Mesenchymal stem cell (in vitro differentiated cells and primary cell): ENCODE data around the gene ALOX15B.

ENCODE experiments used
- DNase-seq: peaks from one replicate; pipeline ENCODE4 v3.0.0-alpha.2; 2013
- H2AFZ ChIP-seq: one replicate; pipeline ENCODE4 v1.6.1; 2013; ENCODE audit warnings: low read depth, mild to moderate bottlenecking, control low read depth, inconsistent platforms, low read length, moderate library complexity
- H2AK5ac ChIP-seq: 2 replicates; pipeline ENCODE4 v1.6.1; 2013; ENCODE audit warnings: low read length, moderate library complexity, mild to moderate bottlenecking, inconsistent platforms; ENCODE audit not compliant: severe bottlenecking
- H2BK120ac ChIP-seq: one replicate; pipeline ENCODE4 v1.6.1; 2013; ENCODE audit warnings: low read depth, mild to moderate bottlenecking, inconsistent platforms, low read length, moderate library complexity
- H2BK12ac ChIP-seq, 2 experiments: one replicate each; pipeline ENCODE4 v1.6.1; 2013; ENCODE audit warnings: inconsistent platforms in 2 of 2, low read length in 2 of 2, mild to moderate bottlenecking in 2 of 2, moderate library complexity in 2 of 2, control low read depth in 1 of 2
- H2BK15ac ChIP-seq: one replicate; pipeline ENCODE4 v1.6.1; 2013; ENCODE audit warnings: mild to moderate bottlenecking, low read depth, inconsistent platforms; ENCODE audit not compliant: poor library complexity, severe bottlenecking
- H2BK5ac ChIP-seq: 2 replicates; pipeline ENCODE4 v1.6.1; 2013; ENCODE audit warnings: low read depth, mild to moderate bottlenecking, low read length, control low read depth, inconsistent platforms; ENCODE audit not compliant: poor library complexity, severe bottlenecking
- H3K14ac ChIP-seq, 2 experiments: one replicate each; pipeline ENCODE4 v1.6.1; 2013; ENCODE audit warnings: inconsistent platforms in 2 of 2, low read length in 2 of 2, control low read depth in 1 of 2, mild to moderate bottlenecking in 1 of 2, moderate library complexity in 1 of 2
- H3K18ac ChIP-seq, 2 experiments: one replicate each; pipeline ENCODE4 v1.6.1; 2013; ENCODE audit warnings: inconsistent platforms in 2 of 2, low read length in 2 of 2, control low read depth in 1 of 2, low read depth in 1 of 2, mild to moderate bottlenecking in 1 of 2
- H3K23ac ChIP-seq, 2 experiments: one replicate each; pipeline ENCODE4 v1.6.1; 2013; ENCODE audit warnings: inconsistent platforms in 2 of 2, low read length in 2 of 2, mild to moderate bottlenecking in 2 of 2, moderate library complexity in 2 of 2, control low read depth in 1 of 2
- H3K27ac ChIP-seq: 2 replicates; pipeline ENCODE4 v1.5.1; 2013; ENCODE audit warnings: mild to moderate bottlenecking, moderate library complexity, low read length, control low read depth, inconsistent platforms; ENCODE audit not compliant: poor library complexity, severe bottlenecking
- H3K27me3 ChIP-seq, 2 experiments: 2 replicates each; pipeline versions ENCODE4 v1.6.1 to v1.7.0; 2013; ENCODE audit warnings: low read length in 2 of 2, mild to moderate bottlenecking in 2 of 2, moderate library complexity in 2 of 2, control low read depth in 1 of 2, inconsistent platforms in 1 of 2; ENCODE audit not compliant: control insufficient read depth in 1 of 2, insufficient read depth in 1 of 2
- H3K36me3 ChIP-seq, 2 experiments: 2 replicates each; pipeline versions ENCODE4 v1.6.1 to v1.7.0; 2013; ENCODE audit warnings: low read length in 2 of 2, control low read depth in 1 of 2, inconsistent platforms in 1 of 2, low read depth in 1 of 2, mild to moderate bottlenecking in 1 of 2; ENCODE audit not compliant: insufficient read depth in 2 of 2, control insufficient read depth in 1 of 2
- H3K4ac ChIP-seq, 2 experiments: one replicate each; pipeline ENCODE4 v1.6.1; 2013; ENCODE audit warnings: inconsistent platforms in 2 of 2, low read length in 2 of 2, mild to moderate bottlenecking in 2 of 2, moderate library complexity in 2 of 2, control low read depth in 1 of 2, low read depth in 1 of 2
- H3K4me1 ChIP-seq: 2 replicates; pipeline ENCODE4 v1.6.1; 2013; ENCODE audit warnings: low read depth, low read length, control low read depth; ENCODE audit not compliant: control insufficient read depth, insufficient read depth
- H3K4me2 ChIP-seq: 2 replicates; pipeline ENCODE4 v1.6.1; 2013; ENCODE audit warnings: low read length, mild to moderate bottlenecking, inconsistent platforms; ENCODE audit not compliant: poor library complexity, severe bottlenecking
- H3K4me3 ChIP-seq, 2 experiments: 2 replicates each; pipeline versions ENCODE4 v1.5.1 to v1.7.0; 2013; ENCODE audit warnings: low read length in 2 of 2, mild to moderate bottlenecking in 2 of 2, control low read depth in 1 of 2, low read depth in 1 of 2; ENCODE audit not compliant: insufficient read depth in 1 of 2
- H3K79me1 ChIP-seq: replicated peaks from 2 replicates; pipeline ENCODE4 v1.6.1; 2013; ENCODE audit warnings: mild to moderate bottlenecking, control low read depth, low read length, inconsistent platforms; ENCODE audit not compliant: poor library complexity, severe bottlenecking
- H3K9ac ChIP-seq: 2 replicates; pipeline ENCODE4 v1.7.0; 2013; ENCODE audit warnings: mild to moderate bottlenecking, low read length, moderate library complexity
- H3K9me3 ChIP-seq: 2 replicates; pipeline ENCODE4 v1.7.0; 2013; ENCODE audit warnings: mild to moderate bottlenecking, low read length; ENCODE audit not compliant: control insufficient read depth
- H4K8ac ChIP-seq: one replicate; pipeline ENCODE4 v1.6.1; 2013; ENCODE audit warnings: inconsistent platforms, mild to moderate bottlenecking, low read length, moderate library complexity
- H4K91ac ChIP-seq: one replicate; pipeline ENCODE4 v1.6.1; 2013; ENCODE audit warnings: mild to moderate bottlenecking, low read length, inconsistent platforms
- whole genome bisulfite sequencing: methylation state at CpG from one replicate; pipeline ENCODE4 v1.1.7; 2013; ENCODE audit warnings: mixed read lengths; 5-methylcytosine and 5-hydroxymethylcytosine counted together

ALOX15B gene

DNA sequence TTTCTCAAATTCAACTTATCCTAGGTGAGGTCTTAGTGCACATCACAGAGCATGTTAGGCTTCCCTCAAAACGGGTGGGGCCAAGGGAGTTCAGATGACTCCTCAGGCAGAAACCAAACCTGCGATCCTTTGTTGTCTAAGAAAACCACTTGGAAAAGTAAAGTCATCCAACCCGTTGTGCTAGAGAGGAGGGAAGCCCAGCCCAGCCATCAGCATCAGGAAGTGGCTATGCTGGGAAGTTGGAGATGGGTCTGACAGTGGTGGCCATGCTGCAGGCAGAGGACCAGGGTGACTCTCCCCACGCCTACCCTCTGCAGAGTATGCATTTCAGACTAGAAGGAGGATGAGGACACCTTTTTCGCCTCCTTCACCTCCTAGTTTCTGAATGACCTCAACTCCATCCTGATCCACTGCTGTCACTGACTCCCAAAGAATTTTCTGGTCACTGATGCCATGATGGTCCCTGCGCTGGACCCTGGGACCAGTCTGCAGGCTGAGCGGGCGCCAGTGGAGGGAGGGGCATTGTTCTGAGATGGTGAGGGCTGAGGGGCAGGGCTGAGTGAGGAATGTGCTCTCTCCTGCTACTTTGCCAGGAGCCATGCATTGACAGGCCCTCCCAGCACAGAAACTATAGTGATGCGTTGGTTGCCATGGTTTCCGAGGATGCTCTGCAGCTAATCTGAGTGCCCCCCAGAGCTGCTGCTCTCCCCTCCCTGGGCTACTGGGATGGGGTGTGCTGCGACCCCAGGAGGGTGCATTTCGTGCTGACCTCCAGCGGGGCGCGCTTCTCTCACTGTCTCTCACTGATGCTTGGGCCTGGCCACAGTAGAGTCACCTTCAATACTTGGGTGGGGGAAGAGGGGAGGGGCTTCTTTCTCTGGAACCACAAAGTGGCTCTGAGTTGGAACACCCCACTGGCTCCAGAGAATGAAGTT is 28.2 kb downstream of the ALOX15B start:
- H3K4me1 ChIP-seq = no peaks in the 10 kb centered on the region
- H3K4me3 ChIP-seq = no peak overlapping the region
- no peak overlapping the region for H3K27ac ChIP-seq
- no peak overlapping the region for H2BK120ac ChIP-seq
- H3K4me2 ChIP-seq = no peak overlapping the region
- H3K9ac ChIP-seq = no peak overlapping the region
- no peak overlapping the region for H2BK15ac ChIP-seq
- H3K23ac ChIP-seq = no peak overlapping the region
- no peak overlapping the region for H2AFZ ChIP-seq
- H3K18ac ChIP-seq = no peak overlapping the region
- H3K9me3 ChIP-seq = no peaks in the 10 kb centered on the region
- no peak overlapping the region for H2AK5ac ChIP-seq
- DNase-seq = no peak
- no peak overlapping the region for H4K91ac ChIP-seq
- H4K8ac ChIP-seq = no peak overlapping the region
- WGBS = 53% methylated on average over 15 of the region's 15 CpGs
- no peak overlapping the region for H2BK12ac ChIP-seq
- no peak overlapping the region for H3K4ac ChIP-seq
- no peak overlapping the region for H3K14ac ChIP-seq
- no peaks in the 10 kb centered on the region for H3K79me1 ChIP-seq
- H2BK5ac ChIP-seq = no peak overlapping the region
- peaks cover 77 to 82% of the 10 kb centered on the region in 2 experiments for H3K27me3 ChIP-seq
- H3K36me3 ChIP-seq = no peaks in the 10 kb centered on the region

DNA sequence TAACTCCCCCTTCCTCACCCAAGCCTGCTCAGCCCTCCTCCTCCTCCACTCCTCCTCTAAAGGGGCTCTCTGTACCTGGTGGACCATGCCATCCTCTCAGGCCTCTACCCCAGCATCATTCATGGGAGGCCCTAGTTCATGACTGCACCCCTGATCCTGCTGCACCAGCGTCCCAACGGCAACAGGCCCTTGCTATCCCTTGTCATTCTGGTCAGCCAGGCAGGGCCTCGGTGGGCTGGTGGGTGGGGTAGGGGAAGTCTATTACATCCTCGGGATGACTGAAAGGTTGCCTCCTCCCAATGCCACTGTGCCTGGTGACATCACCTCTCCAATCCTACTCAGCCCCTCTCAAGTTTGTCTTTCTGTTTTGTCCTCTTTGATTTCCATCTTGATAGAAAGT is 28.9 kb downstream of the ALOX15B start:
- Histone ChIP-seq H2AK5ac (no peak overlapping the region), H3K9me3 (no peaks in the 10 kb centered on the region), H2BK120ac (no peak overlapping the region), H3K79me1 (no peaks in the 10 kb centered on the region), H2BK15ac (no peak overlapping the region), H3K4me2 (no peak overlapping the region), H4K8ac (no peak overlapping the region), H2BK5ac (no peak overlapping the region), H2BK12ac (no peak overlapping the region), H3K9ac (no peak overlapping the region), H3K4ac (no peak overlapping the region), H3K4me1 (peaks cover 4% of the 10 kb centered on the region), H3K18ac (no peak overlapping the region), H3K23ac (no peak overlapping the region), H2AFZ (no peak overlapping the region), H3K27ac (no peak overlapping the region), H3K4me3 (no peak overlapping the region), H3K14ac (no peak overlapping the region), H3K27me3 (peaks cover 77 to 82% of the 10 kb centered on the region in 2 experiments), H3K36me3 (no peaks in the 10 kb centered on the region), H4K91ac (no peak overlapping the region)
- WGBS = no CpG with 5 or more reads among the region's 4 CpGs
- DNase-seq = no peak

DNA sequence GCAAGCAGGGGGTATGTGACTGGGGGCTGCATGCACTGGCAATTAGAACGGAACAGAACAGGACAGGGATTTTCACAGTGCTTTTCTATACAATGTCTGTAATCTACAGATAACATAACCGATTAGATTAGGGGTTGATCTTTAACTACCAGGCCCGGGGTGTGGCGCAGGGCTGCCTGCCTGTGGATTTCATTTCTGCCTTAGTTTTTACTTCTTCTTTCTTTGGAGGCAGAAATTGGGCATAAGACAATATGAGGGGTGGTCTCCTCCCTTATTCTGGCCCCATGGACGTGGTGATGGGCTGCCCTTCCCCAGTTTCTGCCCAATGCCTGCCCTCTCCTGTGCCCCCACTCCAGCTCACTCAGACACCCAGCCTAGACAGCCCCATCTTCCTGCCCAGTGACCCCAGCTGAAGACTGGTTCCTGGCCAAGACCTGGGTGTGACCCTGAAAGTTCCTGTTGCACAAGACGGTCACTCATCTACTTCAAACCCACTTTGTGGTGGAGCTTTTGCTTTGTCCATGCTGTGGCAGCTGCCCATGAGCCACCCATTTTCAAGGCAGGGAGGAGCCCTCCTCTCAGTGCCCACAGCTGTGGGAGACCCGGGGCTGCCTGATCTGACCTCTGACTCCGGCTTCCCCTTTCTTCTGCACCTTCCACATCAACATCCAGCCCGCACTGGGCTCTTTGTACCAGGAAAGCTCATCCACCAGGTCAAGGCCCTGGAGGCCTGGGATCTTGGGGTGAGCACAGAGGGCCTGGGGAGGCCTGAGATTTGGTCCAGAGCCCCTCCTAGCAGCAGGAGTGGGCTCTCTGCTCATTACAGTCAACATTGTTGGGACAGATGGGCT is 30.1 kb downstream of the ALOX15B start:
- H3K27ac ChIP-seq = no peak overlapping the region
- no peaks in the 10 kb centered on the region for H3K79me1 ChIP-seq
- WGBS = 83% methylated on average over 8 of the region's 9 CpGs
- H4K8ac ChIP-seq = no peak overlapping the region
- H2AFZ ChIP-seq = no peak overlapping the region
- H3K9ac ChIP-seq = no peak overlapping the region
- no peaks in the 10 kb centered on the region for H3K36me3 ChIP-seq
- H3K27me3 ChIP-seq = peaks cover 79 to 83% of the 10 kb centered on the region in 2 experiments
- H2BK12ac ChIP-seq = no peak overlapping the region
- no peak overlapping the region for H3K4me2 ChIP-seq
- no peak overlapping the region for H3K4ac ChIP-seq
- no peak overlapping the region for H2BK120ac ChIP-seq
- no peak overlapping the region for H2BK15ac ChIP-seq
- no peak for DNase-seq
- no peak overlapping the region for H3K14ac ChIP-seq
- H3K9me3 ChIP-seq = no peaks in the 10 kb centered on the region
- H3K23ac ChIP-seq = no peak overlapping the region
- H3K4me3 ChIP-seq = no peak overlapping the region
- H3K4me1 ChIP-seq = peaks cover 10% of the 10 kb centered on the region
- H3K18ac ChIP-seq = no peak overlapping the region
- no peak overlapping the region for H4K91ac ChIP-seq
- no peak overlapping the region for H2AK5ac ChIP-seq
- H2BK5ac ChIP-seq = no peak overlapping the region

DNA sequence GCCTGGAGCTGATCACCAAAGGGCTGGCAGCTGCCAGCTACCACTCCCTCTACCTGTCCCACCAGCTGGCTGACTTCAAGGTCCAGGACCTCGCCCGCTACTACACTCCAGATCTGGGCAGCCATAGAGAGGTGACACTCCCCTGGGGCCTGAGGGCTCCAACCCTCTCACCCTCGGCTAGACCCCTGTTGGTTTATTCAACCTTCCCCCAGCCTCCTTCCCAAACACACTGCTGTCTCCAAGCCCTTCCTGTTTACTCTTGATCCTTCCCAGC is 30.7 kb downstream of the ALOX15B start:
- no peak overlapping the region for H4K91ac ChIP-seq
- no peak overlapping the region for H3K27ac ChIP-seq
- no peak overlapping the region for H2BK12ac ChIP-seq
- no peak overlapping the region for H3K4me2 ChIP-seq
- H3K18ac ChIP-seq = no peak overlapping the region
- no peaks in the 10 kb centered on the region for H3K79me1 ChIP-seq
- no peak overlapping the region for H3K9ac ChIP-seq
- peaks cover 81 to 84% of the 10 kb centered on the region in 2 experiments for H3K27me3 ChIP-seq
- no peaks in the 10 kb centered on the region for H3K36me3 ChIP-seq
- no peak overlapping the region for H3K14ac ChIP-seq
- no peak overlapping the region for H2BK120ac ChIP-seq
- H2AK5ac ChIP-seq = no peak overlapping the region
- H2BK5ac ChIP-seq = no peak overlapping the region
- H2AFZ ChIP-seq = no peak overlapping the region
- DNase-seq = no peak
- H3K4me1 ChIP-seq = peaks cover 10% of the 10 kb centered on the region
- H3K23ac ChIP-seq = no peak overlapping the region
- WGBS = 55% methylated on average over 3 of the region's 3 CpGs
- H3K4me3 ChIP-seq = no peak overlapping the region
- H3K9me3 ChIP-seq = no peaks in the 10 kb centered on the region
- H2BK15ac ChIP-seq = no peak overlapping the region
- no peak overlapping the region for H4K8ac ChIP-seq
- no peak overlapping the region for H3K4ac ChIP-seq
